Measurements from ENCODE around the gene NGF. TPM values are rescaled to one million over a fixed set of nuclear protein-coding genes. Genes with fewer than 3 reads are reported as not detected.

NGF gene
- total RNA-seq, 2 donors from 2014 or later, result 1.1 to 1.4 TPM

DNA sequence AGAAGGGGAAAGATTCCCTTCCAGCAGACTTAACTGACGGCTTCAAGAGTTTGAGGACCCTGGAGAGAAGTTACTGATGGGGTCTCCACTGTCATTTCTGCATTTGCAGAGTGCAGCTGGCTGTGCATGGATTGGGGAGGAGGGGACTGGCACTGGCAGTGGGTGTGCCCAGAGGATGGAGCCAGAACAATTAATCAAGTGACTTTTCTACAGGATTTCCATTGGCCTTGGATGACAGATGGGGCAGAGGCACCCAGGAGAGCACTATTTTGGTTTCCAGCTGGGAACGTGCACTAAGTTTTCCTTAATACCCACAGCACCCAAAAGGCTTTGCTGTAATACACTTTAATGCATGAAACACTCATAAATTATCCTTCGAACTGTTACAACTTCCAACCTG, 1.3 kb downstream of the NGF start:
- DNase-seq (ENCODE audit: low spot score), result no peak
- Histone ChIP-seq H3K4me3 (no peak overlapping the region), H3K27ac (no peak overlapping the region), H3K36me3 (no peaks in the 10 kb centered on the region), H3K4me1 (replicated peaks) (no peaks in the 10 kb centered on the region), H3K9me3 (no peaks in the 10 kb centered on the region), H3K27me3 (replicated peaks; ENCODE audit: insufficient read depth) (peaks cover 7% of the 10 kb centered on the region)
- TF ChIP-seq POLR2A (IDR thresholded peaks at IDR 0.05) (no peak), POLR2AphosphoS5 (IDR thresholded peaks at IDR 0.05) (no peak)
- TF ChIP-seq, protein P1, sequence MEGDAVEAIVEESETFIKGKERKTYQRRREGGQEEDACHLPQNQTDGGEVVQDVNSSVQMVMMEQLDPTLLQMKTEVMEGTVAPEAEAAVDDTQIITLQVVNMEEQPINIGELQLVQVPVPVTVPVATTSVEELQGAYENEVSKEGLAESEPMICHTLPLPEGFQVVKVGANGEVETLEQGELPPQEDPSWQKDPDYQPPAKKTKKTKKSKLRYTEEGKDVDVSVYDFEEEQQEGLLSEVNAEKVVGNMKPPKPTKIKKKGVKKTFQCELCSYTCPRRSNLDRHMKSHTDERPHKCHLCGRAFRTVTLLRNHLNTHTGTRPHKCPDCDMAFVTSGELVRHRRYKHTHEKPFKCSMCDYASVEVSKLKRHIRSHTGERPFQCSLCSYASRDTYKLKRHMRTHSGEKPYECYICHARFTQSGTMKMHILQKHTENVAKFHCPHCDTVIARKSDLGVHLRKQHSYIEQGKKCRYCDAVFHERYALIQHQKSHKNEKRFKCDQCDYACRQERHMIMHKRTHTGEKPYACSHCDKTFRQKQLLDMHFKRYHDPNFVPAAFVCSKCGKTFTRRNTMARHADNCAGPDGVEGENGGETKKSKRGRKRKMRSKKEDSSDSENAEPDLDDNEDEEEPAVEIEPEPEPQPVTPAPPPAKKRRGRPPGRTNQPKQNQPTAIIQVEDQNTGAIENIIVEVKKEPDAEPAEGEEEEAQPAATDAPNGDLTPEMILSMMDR (IDR thresholded peaks at IDR 0.05), result no peak
- intact Hi-C loops (cut with DNase I), result no loop called here
- WGBS, result 53% methylated on average over 3 of the region's 3 CpGs

DNA sequence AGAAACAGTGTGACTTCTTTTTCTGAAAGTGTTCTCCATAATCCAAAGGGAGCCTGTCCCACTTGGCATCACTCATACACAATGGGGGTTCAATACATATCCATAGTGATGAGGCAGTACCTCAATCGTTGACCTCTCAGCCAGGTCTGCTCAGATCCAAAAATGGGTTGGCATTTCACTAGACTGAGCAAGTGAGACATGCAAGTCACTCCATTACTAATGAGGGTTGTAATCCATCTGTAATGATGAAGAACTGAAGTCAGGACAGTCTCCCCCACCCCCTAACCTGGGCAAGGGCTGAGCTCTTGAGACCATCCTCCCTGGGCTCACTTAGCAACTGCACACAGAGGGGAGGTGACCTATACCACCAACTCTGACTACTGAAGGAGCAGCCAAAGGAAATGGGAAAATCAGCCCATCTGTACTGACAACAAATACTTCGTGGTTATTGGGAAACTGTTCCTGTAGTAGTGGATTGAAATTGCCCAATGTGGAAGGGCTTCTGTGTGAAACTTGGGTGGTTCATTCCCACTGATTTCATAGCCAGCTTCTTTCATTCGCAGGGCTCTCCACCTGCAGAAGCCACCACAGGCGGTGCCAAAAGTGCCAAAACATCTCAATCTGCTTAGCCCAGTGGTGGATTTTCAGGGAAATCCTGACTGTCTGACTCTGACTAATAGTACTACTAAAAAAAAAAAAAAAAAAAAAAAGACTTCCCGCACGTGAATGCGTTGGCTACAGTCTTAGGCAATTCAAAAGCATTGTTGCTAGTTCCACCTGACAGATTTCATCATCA, 5.0 kb downstream of the NGF start:
- Histone ChIP-seq H3K36me3 (no peaks in the 10 kb centered on the region), H3K4me1 (replicated peaks) (no peaks in the 10 kb centered on the region), H3K4me3 (no peak overlapping the region), H3K27ac (no peak overlapping the region), H3K9me3 (no peaks in the 10 kb centered on the region), H3K27me3 (replicated peaks; ENCODE audit: insufficient read depth) (peaks cover 5% of the 10 kb centered on the region)
- TF ChIP-seq, protein P1 (IDR thresholded peaks at IDR 0.05), result no peak
- TF ChIP-seq POLR2A (IDR thresholded peaks at IDR 0.05), result no peak
- no peak for TF ChIP-seq POLR2AphosphoS5 (IDR thresholded peaks at IDR 0.05)
- intact Hi-C loops (cut with DNase I), result no loop called here
- DNase-seq (ENCODE audit: low spot score), result no peak
- WGBS, result 75% methylated on average over 7 of the region's 7 CpGs

DNA sequence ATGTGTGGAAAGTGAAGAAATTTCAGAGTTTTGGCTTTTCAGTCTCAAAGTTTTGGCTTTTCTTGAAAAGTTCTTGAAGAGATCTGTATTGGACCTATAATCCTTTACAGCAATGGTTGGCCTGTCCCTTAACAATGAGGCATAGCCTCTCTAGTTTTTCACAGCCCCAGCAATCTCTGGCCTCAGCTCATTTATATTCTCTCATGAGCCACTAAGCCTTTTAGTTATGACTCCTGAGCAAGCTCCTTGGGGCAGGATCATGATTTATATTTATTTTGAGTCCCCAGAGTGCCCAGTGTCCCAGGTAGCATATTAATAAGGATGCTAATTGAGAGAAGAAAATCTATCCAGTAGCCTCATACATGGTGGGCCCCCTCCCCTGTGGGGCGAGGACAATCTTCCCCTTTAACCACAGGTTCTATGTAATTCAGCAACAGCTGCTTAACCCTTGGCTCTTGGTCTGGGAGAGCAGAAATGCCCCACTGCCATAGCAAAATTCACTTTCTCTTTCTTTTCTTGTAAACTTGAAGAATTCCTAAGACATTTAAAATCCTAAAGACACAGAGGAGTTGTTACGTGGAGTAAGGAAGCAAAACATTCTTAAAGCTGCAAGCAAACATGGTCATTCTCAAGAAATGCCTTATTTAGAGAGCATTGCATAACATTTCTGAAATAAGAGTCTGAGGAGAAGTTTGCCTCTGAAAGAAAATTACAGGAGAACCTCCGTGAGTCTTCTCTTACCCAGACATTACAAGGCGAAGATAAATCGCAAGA, 6.3 kb downstream of the NGF start:
- H3K27me3 ChIP-seq (replicated peaks; ENCODE audit: insufficient read depth), result peaks cover 3% of the 10 kb centered on the region
- H3K36me3 ChIP-seq, result no peaks in the 10 kb centered on the region
- no peak overlapping the region for H3K4me3 ChIP-seq
- no peak for DNase-seq (ENCODE audit: low spot score)
- H3K9me3 ChIP-seq, result no peaks in the 10 kb centered on the region
- no peak overlapping the region for H3K27ac ChIP-seq
- H3K4me1 ChIP-seq (replicated peaks), result no peaks in the 10 kb centered on the region
- WGBS, result 84% methylated on average over 5 of the region's 5 CpGs
- intact Hi-C loops (cut with DNase I), result no loop called here
- TF ChIP-seq POLR2A (IDR thresholded peaks at IDR 0.05) (no peak), POLR2AphosphoS5 (IDR thresholded peaks at IDR 0.05) (no peak)
- TF ChIP-seq, protein P1 (IDR thresholded peaks at IDR 0.05), result no peak

DNA sequence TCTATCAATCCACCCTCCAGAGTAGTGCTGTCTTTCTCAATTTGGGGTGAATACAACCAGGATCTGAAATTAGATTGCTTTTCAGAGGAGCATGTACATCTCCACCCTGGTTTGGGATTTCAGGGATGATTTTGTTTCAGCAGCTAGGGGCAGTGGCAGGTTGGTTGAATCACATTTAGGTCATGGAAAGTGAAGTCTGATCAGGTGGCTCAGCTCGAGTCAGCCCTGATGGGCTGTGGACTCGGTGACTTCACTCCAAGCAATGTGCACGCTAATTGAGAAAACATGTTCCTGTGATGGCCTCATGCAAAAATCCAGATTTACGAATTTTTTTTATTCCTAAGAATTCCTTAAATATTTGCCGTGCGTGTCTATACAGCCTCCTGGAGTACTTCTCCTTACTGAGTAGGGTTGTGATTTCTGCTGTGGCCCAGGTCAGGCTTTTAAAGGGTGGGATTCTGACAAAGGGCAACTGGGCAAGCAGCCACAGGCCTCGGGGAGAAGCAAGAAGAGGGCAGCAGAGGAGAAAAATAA, 7.5 kb downstream of the NGF start:
- no peak for DNase-seq (ENCODE audit: low spot score)
- no peak overlapping the region for H3K27ac ChIP-seq
- H3K9me3 ChIP-seq, result no peaks in the 10 kb centered on the region
- peaks cover 3% of the 10 kb centered on the region for H3K27me3 ChIP-seq (replicated peaks; ENCODE audit: insufficient read depth)
- H3K4me3 ChIP-seq, result no peak overlapping the region
- 70% methylated on average over 7 of the region's 7 CpGs for WGBS
- intact Hi-C loops (cut with DNase I), result no loop called here
- TF ChIP-seq POLR2A (IDR thresholded peaks at IDR 0.05) (no peak), POLR2AphosphoS5 (IDR thresholded peaks at IDR 0.05) (no peak)
- TF ChIP-seq, protein P1 (IDR thresholded peaks at IDR 0.05), result no peak
- H3K36me3 ChIP-seq, result no peaks in the 10 kb centered on the region
- no peaks in the 10 kb centered on the region for H3K4me1 ChIP-seq (replicated peaks)

All from prostate gland (tissue), 2 donors.